OCI-LY7 (cell line): Measurements from ENCODE around the gene TRIM71. TPM values are rescaled to one million over a fixed set of nuclear protein-coding genes. Genes with fewer than 3 reads are reported as not detected.
"Not testable (repeated sequence)": the region's sequence is repeated elsewhere in the genome, so short reads cannot be mapped to it uniquely, and the experiment has no call there.

Experiments used
- BruUV-seq: library from RNA; stranded (reverse); fragments of 400-500 nt; replicated peaks from 2 replicates; lab custom pipeline; 2021; lab: Mats Ljungman, UMichigan
- CTCF ChIA-PET: fragments of 300-600 bp; sonication (Branson Sonifier 250); formaldehyde crosslinking; loops from one replicate; lab custom pipeline; 2022; ENCODE audit warnings: antibody characterized with exemption; ENCODE audit not compliant: unreplicated experiment; lab: Charles Lee
- POLR2A ChIA-PET: fragments of 300-600 bp; sonication (Branson Sonifier 250); formaldehyde crosslinking; loops from one replicate; lab custom pipeline; 2022; ENCODE audit warnings: antibody characterized with exemption; lab: Charles Lee
- DNase-seq: peaks from one replicate; pipeline ENCODE4 v3.0.0-alpha.2; 2015; ENCODE audit warnings: low spot score
- H2AFZ ChIP-seq: fragments of 200-600 bp; sonication (generic), shearing (Covaris generic); 2 replicates; pipeline ENCODE4 v1.6.1; 2014; ENCODE audit warnings: mild to moderate bottlenecking, antibody characterized with exemption, low read length, moderate library complexity
- H3K27ac ChIP-seq: fragments of 200-600 bp; sonication (generic); 2 replicates; pipeline ENCODE4 v1.5.1; 2014; ENCODE audit warnings: mixed run types, low read depth, mild to moderate bottlenecking, moderate library complexity, low read length, inconsistent platforms; ENCODE audit not compliant: poor library complexity, severe bottlenecking
- H3K36me3 ChIP-seq: fragments of 200-600 bp; sonication (generic); 2 replicates; pipeline ENCODE4 v1.6.1; 2014; ENCODE audit warnings: mild to moderate bottlenecking, antibody characterized with exemption, low read length, moderate library complexity, mixed read lengths; ENCODE audit not compliant: insufficient read depth
- H3K4me1 ChIP-seq: fragments of 200-600 bp; sonication (generic); 2 replicates; pipeline ENCODE4 v1.5.1; 2014; ENCODE audit warnings: mild to moderate bottlenecking, low read length; ENCODE audit not compliant: insufficient read depth, poor library complexity, severe bottlenecking
- H3K4me2 ChIP-seq: fragments of 200-600 bp; sonication (generic); 2 replicates; pipeline ENCODE4 v1.6.1; 2014; ENCODE audit warnings: mild to moderate bottlenecking, low read length
- H3K4me3 ChIP-seq: fragments of 200-600 bp; sonication (generic); 2 replicates; pipeline ENCODE4 v1.5.1; 2014; ENCODE audit warnings: mild to moderate bottlenecking, low read depth, low read length; ENCODE audit not compliant: poor library complexity, severe bottlenecking
- H3K79me2 ChIP-seq: fragments of 200-600 bp; sonication (generic); 2 replicates; pipeline ENCODE4 v1.6.1; 2016; ENCODE audit warnings: low read depth, mild to moderate bottlenecking, low read length, moderate library complexity, mixed read lengths; ENCODE audit not compliant: insufficient read depth
- H3K9me2 ChIP-seq: fragments of 200-600 bp; sonication (generic); 2 replicates; pipeline ENCODE4 v1.6.1; 2016; ENCODE audit warnings: mild to moderate bottlenecking, low read length, mixed read lengths; ENCODE audit not compliant: insufficient read depth
- H3K9me3 ChIP-seq: fragments of 200-600 bp; sonication (generic); 2 replicates; pipeline ENCODE4 v1.6.1; 2014; ENCODE audit warnings: mild to moderate bottlenecking, mixed run types, low read length, mixed read lengths
- H4K20me1 ChIP-seq: fragments of 200-600 bp; sonication (generic); 2 replicates; pipeline ENCODE4 v1.6.1; 2014; ENCODE audit warnings: mild to moderate bottlenecking, antibody characterized with exemption, low read length, moderate library complexity, mixed read lengths; ENCODE audit not compliant: insufficient read depth
- CTCF ChIP-seq: fragments of 200-600 bp; sonication (generic); conservative IDR thresholded peaks from 2 replicates; pipeline ENCODE4 v1.5.1; 2014; ENCODE audit warnings: mild to moderate bottlenecking, antibody characterized with exemption, low read length, moderate library complexity, mixed read lengths
- EZH2phosphoT487 ChIP-seq: fragments of 200-600 bp; sonication (generic); IDR thresholded peaks from 2 replicates; pipeline ENCODE4 v1.6.1; 2018; ENCODE audit warnings: low read depth, borderline replicate concordance, mild to moderate bottlenecking, mixed run types, antibody characterized with exemption, low read length, moderate library complexity, mixed read lengths
- intact Hi-C: fragments of 100-400 bp; cut with micrococcal nuclease; formaldehyde crosslinking; loops from one replicate; pipeline ENCODE4 v1.10.0; 2022; ENCODE audit not compliant: unreplicated experiment
- total RNA-seq, 2 experiments: library from RNA; depleted of rRNA in 1 of 2; stranded (reverse); fragments of >200 nt in 1 of 2; shearing (Covaris generic) in 1 of 2; gene quantifications; 2 replicates each; pipeline ENCODE4 v1.2.3, GENCODE V29; 2014 to 2022

TRIM71 gene
- total RNA-seq, 2 experiments from 2014 or later = not detected

- intact Hi-C loops = no loop called here
- DNase-seq = no peak
- Histone ChIP-seq H3K79me2 (no peaks in the 10 kb centered on the region), H3K4me1 (no peaks in the 10 kb centered on the region), H3K4me3 (no peak overlapping the region), H3K27ac (no peak overlapping the region), H2AFZ (no peak overlapping the region), H3K4me2 (no peak overlapping the region), H4K20me1 (no peaks in the 10 kb centered on the region), H3K36me3 (no peaks in the 10 kb centered on the region), H3K9me2 (no peaks in the 10 kb centered on the region), H3K9me3 (no peaks in the 10 kb centered on the region)
- ChIA-PET POLR2A (no interaction called here), CTCF (no interaction called here)
- BruUV-seq = no TSS peak
- TF ChIP-seq EZH2phosphoT487 = no peak
- no peak for TF ChIP-seq CTCF
These were observed 81.5 kb downstream of the TRIM71 start for GRCh38 chr3:32899265-32899664.

- Histone ChIP-seq H3K36me3 (no peaks in the 10 kb centered on the region), H2AFZ (no peak overlapping the region), H3K79me2 (no peaks in the 10 kb centered on the region), H3K4me3 (no peak overlapping the region), H3K27ac (no peak overlapping the region), H3K4me2 (no peak overlapping the region), H3K9me2 (no peaks in the 10 kb centered on the region), H4K20me1 (no peaks in the 10 kb centered on the region), H3K4me1 (no peaks in the 10 kb centered on the region), H3K9me3 (no peaks in the 10 kb centered on the region)
- ChIA-PET CTCF (no interaction called here), POLR2A (interaction anchor here (0.6 kb wide), 1 partner anchor 69 kb away, joined by 4 read pairs; no protein-coding TSS in a partner anchor)
- intact Hi-C loops = no loop called here
- no TSS peak for BruUV-seq
- TF ChIP-seq EZH2phosphoT487 (no peak), CTCF (no peak)
- DNase-seq = no peak
These were observed 83.5 kb downstream of the TRIM71 start for GRCh38 chr3:32901005-32901932.

GRCh38 chr3:32902887-32903371, 85.1 kb downstream of the TRIM71 start:
- CTCF ChIA-PET = not testable (repeated sequence)

More at GRCh38 chr3:32902887-32903371, 85.1 kb downstream of the TRIM71 start:
- intact Hi-C loops, H3K27ac ChIP-seq, H3K4me2 ChIP-seq, H3K4me1 ChIP-seq, H3K36me3 ChIP-seq, DNase-seq, H3K79me2 ChIP-seq, BruUV-seq, H2AFZ ChIP-seq, H3K4me3 ChIP-seq, H3K9me2 ChIP-seq, H4K20me1 ChIP-seq, H3K9me3 ChIP-seq: not testable (repeated sequence)
- POLR2A ChIA-PET = interaction anchor here (0.6 kb wide), 1 partner anchor 498 kb away, joined by 3 read pairs; no protein-coding TSS in a partner anchor
